Measurements from ENCODE around the gene FAM200C.

DNA sequence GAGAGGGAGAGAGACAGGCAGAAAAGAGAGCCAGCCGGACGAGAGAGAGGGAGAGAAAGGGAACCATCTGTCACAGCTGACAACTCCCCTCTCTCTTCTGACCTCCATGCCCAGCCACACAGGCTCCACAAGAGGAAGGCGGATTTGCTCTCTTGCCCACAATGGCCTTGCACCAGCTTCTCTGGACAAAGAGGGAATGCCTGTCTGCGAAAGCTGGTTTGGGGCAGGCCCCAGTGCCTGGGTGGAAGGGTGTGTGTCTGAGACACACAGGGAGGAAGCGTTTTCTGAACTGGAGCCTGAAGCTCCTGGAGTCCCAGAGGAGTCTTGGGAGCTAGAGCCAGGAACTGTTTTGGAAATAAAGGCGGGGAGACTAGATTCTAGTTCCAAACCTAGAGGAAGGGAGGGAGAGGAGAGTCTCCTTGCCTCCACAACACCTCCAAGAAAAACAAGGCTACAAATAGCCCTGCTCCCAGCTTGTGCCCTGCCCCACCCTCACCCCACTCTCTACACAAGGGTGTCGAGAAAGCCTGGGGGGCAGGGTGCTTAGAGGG is 41.9 kb downstream of the FAM200C start:
- TF ChIP-seq, protein P1, sequence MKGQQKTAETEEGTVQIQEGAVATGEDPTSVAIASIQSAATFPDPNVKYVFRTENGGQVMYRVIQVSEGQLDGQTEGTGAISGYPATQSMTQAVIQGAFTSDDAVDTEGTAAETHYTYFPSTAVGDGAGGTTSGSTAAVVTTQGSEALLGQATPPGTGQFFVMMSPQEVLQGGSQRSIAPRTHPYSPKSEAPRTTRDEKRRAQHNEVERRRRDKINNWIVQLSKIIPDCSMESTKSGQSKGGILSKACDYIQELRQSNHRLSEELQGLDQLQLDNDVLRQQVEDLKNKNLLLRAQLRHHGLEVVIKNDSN (CRISPR knock-in tag; IDR thresholded peaks at IDR 0.05), result no peak
- TF ChIP-seq, protein P2, sequence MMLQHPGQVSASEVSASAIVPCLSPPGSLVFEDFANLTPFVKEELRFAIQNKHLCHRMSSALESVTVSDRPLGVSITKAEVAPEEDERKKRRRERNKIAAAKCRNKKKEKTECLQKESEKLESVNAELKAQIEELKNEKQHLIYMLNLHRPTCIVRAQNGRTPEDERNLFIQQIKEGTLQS (CRISPR knock-in tag; conservative IDR thresholded peaks at IDR 0.05), result no peak
- TF ChIP-seq, protein P3, sequence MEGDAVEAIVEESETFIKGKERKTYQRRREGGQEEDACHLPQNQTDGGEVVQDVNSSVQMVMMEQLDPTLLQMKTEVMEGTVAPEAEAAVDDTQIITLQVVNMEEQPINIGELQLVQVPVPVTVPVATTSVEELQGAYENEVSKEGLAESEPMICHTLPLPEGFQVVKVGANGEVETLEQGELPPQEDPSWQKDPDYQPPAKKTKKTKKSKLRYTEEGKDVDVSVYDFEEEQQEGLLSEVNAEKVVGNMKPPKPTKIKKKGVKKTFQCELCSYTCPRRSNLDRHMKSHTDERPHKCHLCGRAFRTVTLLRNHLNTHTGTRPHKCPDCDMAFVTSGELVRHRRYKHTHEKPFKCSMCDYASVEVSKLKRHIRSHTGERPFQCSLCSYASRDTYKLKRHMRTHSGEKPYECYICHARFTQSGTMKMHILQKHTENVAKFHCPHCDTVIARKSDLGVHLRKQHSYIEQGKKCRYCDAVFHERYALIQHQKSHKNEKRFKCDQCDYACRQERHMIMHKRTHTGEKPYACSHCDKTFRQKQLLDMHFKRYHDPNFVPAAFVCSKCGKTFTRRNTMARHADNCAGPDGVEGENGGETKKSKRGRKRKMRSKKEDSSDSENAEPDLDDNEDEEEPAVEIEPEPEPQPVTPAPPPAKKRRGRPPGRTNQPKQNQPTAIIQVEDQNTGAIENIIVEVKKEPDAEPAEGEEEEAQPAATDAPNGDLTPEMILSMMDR (IDR thresholded peaks at IDR 0.05), result no peak
- TF ChIP-seq, protein P4, sequence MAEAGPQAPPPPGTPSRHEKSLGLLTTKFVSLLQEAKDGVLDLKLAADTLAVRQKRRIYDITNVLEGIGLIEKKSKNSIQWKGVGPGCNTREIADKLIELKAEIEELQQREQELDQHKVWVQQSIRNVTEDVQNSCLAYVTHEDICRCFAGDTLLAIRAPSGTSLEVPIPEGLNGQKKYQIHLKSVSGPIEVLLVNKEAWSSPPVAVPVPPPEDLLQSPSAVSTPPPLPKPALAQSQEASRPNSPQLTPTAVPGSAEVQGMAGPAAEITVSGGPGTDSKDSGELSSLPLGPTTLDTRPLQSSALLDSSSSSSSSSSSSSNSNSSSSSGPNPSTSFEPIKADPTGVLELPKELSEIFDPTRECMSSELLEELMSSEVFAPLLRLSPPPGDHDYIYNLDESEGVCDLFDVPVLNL (CRISPR knock-in tag; IDR thresholded peaks at IDR 0.05; ENCODE audit: borderline replicate concordance, low read depth), result no peak
- TF ChIP-seq PRRX2 (CRISPR knock-in tag; IDR thresholded peaks at IDR 0.05), result no peak
